BJ (cell line): ENCODE data around the gene HSPB6. TPM values are rescaled to one million over a fixed set of nuclear protein-coding genes. Genes with fewer than 3 reads are reported as not detected.
"Not testable (repeated sequence)": the region's sequence is repeated elsewhere in the genome, so short reads cannot be mapped to it uniquely, and the experiment has no call there.

ENCODE experiments used
- CTCF ChIA-PET: fragments of 350-600 bp; formaldehyde crosslinking; extraction: SDS; loops from one replicate; lab custom pipeline; 2021; ENCODE audit warnings: antibody characterized with exemption, inconsistent platforms; lab: Yijun Ruan, JAX
- POLR2A ChIA-PET: fragments of 300-600 bp; sonication (Branson Sonifier 250); formaldehyde crosslinking; extraction: SDS; loops from one replicate; lab custom pipeline; 2021; ENCODE audit warnings: antibody characterized with exemption; lab: Charles Lee
- DNase-seq: peaks from one replicate; pipeline ENCODE4 v3.0.0-alpha.2; 2011; ENCODE audit warnings: low read depth
- H3K27me3 ChIP-seq: 2 replicates; pipeline ENCODE4 v1.6.0; 2011; ENCODE audit warnings: low read length; ENCODE audit not compliant: control insufficient read depth, insufficient read depth
- H3K36me3 ChIP-seq: 2 replicates; pipeline ENCODE4 v1.5.1; 2011; ENCODE audit warnings: low read length; ENCODE audit not compliant: control insufficient read depth, insufficient read depth
- H3K4me3 ChIP-seq: 2 replicates; pipeline ENCODE4 v1.5.1; 2011; ENCODE audit warnings: low read depth, mild to moderate bottlenecking, control low read depth, low read length
- CTCF ChIP-seq: IDR thresholded peaks from 2 replicates; pipeline ENCODE4 v1.5.1; 2011; ENCODE audit warnings: low read depth, mild to moderate bottlenecking, control low read depth, inconsistent platforms, low read length, moderate library complexity; ENCODE audit not compliant: insufficient read depth
- polyA plus RNA-seq: library from polyadenylated mRNA; depleted of rRNA; stranded (reverse); fragments of >200 nt; gene quantifications from 2 replicates; pipeline ENCODE4 v1.2.3, GENCODE V29; 2011

The HSPB6 gene
- polyA plus RNA-seq, 1 experiment: 21.0 TPM

DNA sequence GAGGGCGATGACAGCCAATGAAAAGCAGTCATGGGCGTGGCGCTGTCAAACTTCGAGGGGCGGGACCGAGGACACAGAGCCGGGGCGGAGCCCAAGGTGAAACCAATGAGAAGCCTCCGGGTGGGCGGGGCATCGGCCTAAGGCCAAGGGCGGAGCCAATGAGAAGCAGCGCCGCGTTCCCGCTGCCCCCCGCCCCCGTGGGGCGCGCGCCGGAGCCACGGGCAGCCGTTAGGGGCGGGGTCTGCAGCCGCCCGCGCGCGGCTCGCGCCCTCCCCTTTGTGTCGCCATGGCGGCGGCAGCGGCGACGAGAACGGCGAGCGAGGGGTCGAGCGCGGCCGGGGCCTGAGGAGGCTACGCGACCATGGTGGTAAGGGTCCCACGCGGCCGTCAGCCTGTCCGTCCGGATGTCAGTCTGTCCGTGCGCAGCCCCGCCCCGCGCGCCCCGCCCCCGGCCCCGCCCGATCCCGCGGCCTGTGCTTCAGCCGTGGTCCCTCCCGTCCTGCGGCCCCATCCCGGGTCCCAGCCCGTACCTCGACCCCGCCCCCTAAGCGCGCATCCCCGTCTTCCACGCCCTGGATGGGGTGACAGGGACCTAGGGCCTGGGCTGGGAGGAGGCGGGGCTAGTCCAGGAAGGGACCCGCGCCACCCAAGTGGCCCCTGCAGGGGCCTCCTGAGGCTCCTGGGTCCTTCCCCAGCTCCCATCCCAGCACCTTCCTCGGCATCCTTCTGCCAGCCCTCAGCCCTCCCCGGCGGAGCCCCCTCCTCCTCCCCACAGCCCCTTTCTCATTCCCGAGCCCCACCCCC is 18.7 kb upstream of the HSPB6 start, which contains the start of gene ARHGAP33:
TSS of gene ARHGAP33 (plus strand) at position 267 of the 804 bp plus-strand sequence. CDS start at position 362, 95 bp downstream.
- Histone ChIP-seq H3K27me3 (no peaks in the 10 kb centered on the region), H3K4me3 (peak within 1 kb of the TSS; percentile 77), H3K36me3 (no peaks in the 10 kb centered on the region)
- peak; percentile 68 for DNase-seq
- TF ChIP-seq CTCF: no peak
- ChIA-PET POLR2A (no interaction called here), CTCF (interaction anchor here (1.0 kb wide), 1 partner anchor 14 kb away, joined by 3 read pairs; no protein-coding TSS in a partner anchor)

GRCh38 chr19:35775046-35775297 is 18.1 kb upstream of the HSPB6 start:
- no peak for DNase-seq
- Histone ChIP-seq H3K4me3 (peak overlapping the region; percentile 24), H3K36me3 (no peaks in the 10 kb centered on the region), H3K27me3 (no peaks in the 10 kb centered on the region)
- no peak for TF ChIP-seq CTCF
- ChIA-PET CTCF (no interaction called here), POLR2A (no interaction called here)

DNA sequence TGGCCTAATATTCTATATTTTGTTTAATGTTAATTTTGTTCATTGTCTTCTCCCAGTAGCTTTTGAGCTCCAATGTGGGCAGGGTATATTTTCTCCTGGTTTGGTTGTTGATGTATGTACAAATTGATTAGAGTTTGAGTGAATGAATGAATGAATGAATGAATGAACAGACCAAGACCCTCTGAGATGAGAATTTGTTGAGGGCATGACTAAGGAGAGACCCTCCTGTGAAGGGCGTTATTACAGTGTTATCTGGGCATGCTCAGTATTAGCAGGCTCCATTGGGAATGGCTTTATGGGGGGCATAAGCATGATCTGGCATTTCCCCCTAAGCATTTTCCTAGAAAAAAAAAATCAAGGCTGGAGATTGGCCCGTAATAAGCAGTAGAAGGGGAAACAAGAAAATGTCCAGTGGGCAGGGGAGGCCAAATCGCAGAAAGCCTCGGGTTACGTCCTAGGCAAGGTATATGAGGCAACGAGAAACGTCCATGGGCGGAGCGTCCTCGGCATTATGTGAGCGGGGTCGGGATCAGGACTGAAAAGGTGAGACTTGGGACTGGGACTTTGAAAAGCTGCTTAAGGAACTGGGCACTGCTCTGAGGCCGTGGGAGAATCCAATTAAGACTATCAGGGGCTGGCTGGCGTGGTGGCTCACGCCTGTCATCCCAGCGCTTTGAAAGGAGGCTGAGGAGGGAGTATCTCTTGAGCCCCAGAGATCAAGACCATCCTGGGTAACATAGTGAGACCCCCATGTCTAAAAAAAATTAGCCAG is 17.6 kb upstream of the HSPB6 start:
- H3K4me3 ChIP-seq: peak overlapping the region; percentile 24
- POLR2A ChIA-PET: no interaction called here
- H3K27me3 ChIP-seq: no peaks in the 10 kb centered on the region
- CTCF ChIA-PET: interaction anchor here (0.9 kb wide), 1 partner anchor 40 kb away, joined by 3 read pairs; no protein-coding TSS in a partner anchor
- no peaks in the 10 kb centered on the region for H3K36me3 ChIP-seq
- no peak for TF ChIP-seq CTCF
- no peak for DNase-seq

GRCh38 chr19:35773020-35773806 is 16.4 kb upstream of the HSPB6 start:
- CTCF ChIA-PET: interaction anchor here (0.9 kb wide), 1 partner anchor 42 kb away, joined by 3 read pairs; no protein-coding TSS in a partner anchor
- no peaks in the 10 kb centered on the region for H3K27me3 ChIP-seq
- TF ChIP-seq CTCF: no peak
- POLR2A ChIA-PET: no interaction called here
- no peak for DNase-seq
- H3K4me3 ChIP-seq: no peak overlapping the region
- H3K36me3 ChIP-seq: peaks cover 2% of the 10 kb centered on the region; the same call in 1 of the 2 replicates

- not testable (repeated sequence) for DNase-seq
Observed at GRCh38 chr19:35772362-35772761, 15.5 kb upstream of the HSPB6 start.

More at GRCh38 chr19:35772362-35772761, 15.5 kb upstream of the HSPB6 start:
- H3K4me3 ChIP-seq, CTCF ChIA-PET, H3K36me3 ChIP-seq, POLR2A ChIA-PET, H3K27me3 ChIP-seq: not testable (repeated sequence)
